ENCODE measurements around the gene CCHCR1. TPM values are rescaled to one million over a fixed set of nuclear protein-coding genes. Genes with fewer than 3 reads are reported as not detected.

The CCHCR1 gene
- total and polyA plus RNA-seq, 2 of the 13 experiments (the other 11 are each of a cell fraction or from before 2014, with no cell fraction given): 14.6 to 28.2 TPM

DNA sequence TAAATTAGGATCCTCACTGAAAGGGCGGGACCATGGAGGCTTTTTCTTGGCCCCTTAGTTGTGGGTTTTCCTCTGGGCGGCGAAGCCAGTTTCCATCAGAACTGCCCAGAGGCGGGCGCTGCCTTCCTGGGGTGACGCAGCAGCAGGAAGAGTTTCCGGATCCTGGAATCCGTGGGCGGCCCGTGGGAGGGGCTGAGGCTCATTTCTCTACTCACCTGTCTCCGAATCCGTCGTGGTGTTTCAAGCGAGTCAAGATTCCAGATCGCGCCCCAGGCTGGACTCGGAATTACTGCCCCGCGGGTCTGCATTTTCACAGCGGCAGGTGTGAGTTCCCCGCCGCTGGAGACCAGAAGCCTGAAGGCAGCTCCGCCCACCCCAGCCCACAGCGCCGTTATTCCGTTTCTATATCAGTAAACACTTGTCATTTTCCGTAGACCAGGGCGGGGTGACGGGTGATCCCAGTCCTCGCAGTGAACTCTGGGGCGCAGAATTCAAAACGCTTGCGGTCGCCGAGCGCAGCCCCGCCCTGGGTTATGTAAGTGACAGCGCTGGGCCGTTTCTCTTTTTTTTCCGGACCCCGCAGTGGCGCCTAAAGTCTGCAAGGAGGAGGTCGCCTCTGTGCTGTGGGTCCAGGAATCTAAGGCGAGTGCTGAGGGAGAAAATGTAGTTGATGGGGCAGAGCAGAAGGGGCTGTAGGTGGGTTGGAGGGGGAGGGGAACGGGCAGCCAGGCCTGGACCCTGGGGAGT is 40.1 kb upstream of the CCHCR1 start (continued):
- TF ChIP-seq TBX2 (CRISPR knock-in tag; IDR thresholded peaks at IDR 0.05; ENCODE audit: borderline replicate concordance): peak; percentile 77; the same call in 1 of the 2 replicates
- TF ChIP-seq, protein P1, sequence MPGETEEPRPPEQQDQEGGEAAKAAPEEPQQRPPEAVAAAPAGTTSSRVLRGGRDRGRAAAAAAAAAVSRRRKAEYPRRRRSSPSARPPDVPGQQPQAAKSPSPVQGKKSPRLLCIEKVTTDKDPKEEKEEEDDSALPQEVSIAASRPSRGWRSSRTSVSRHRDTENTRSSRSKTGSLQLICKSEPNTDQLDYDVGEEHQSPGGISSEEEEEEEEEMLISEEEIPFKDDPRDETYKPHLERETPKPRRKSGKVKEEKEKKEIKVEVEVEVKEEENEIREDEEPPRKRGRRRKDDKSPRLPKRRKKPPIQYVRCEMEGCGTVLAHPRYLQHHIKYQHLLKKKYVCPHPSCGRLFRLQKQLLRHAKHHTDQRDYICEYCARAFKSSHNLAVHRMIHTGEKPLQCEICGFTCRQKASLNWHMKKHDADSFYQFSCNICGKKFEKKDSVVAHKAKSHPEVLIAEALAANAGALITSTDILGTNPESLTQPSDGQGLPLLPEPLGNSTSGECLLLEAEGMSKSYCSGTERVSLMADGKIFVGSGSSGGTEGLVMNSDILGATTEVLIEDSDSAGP (CRISPR knock-in tag; IDR thresholded peaks at IDR 0.05; ENCODE audit: borderline replicate concordance): peak; percentile 40; the same call in 1 of the 2 replicates
- no peak for TF ChIP-seq ZNF251 (CRISPR knock-in tag; IDR thresholded peaks at IDR 0.05)
- peak; percentile 86 for TF ChIP-seq ZNF878 (CRISPR knock-in tag; IDR thresholded peaks at IDR 0.05)
- no peak for TF ChIP-seq ZNF468 (CRISPR knock-in tag; IDR thresholded peaks at IDR 0.05)
- TF ChIP-seq KMT2A (CRISPR knock-in tag; IDR thresholded peaks at IDR 0.05): peak; percentile 62; the same call in 1 of the 2 replicates
- peak; percentile 49; the same call in 1 of the 2 replicates for TF ChIP-seq KLF6 (CRISPR knock-in tag; IDR thresholded peaks at IDR 0.05)
- TF ChIP-seq, protein P2, sequence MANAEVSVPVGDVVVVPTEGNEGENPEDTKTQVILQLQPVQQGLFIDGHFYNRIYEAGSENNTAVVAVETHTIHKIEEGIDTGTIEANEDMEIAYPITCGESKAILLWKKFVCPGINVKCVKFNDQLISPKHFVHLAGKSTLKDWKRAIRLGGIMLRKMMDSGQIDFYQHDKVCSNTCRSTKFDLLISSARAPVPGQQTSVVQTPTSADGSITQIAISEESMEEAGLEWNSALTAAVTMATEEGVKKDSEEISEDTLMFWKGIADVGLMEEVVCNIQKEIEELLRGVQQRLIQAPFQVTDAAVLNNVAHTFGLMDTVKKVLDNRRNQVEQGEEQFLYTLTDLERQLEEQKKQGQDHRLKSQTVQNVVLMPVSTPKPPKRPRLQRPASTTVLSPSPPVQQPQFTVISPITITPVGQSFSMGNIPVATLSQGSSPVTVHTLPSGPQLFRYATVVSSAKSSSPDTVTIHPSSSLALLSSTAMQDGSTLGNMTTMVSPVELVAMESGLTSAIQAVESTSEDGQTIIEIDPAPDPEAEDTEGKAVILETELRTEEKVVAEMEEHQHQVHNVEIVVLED (CRISPR knock-in tag; IDR thresholded peaks at IDR 0.05; ENCODE audit: borderline replicate concordance): peak; percentile 56
- TF ChIP-seq, protein P3, sequence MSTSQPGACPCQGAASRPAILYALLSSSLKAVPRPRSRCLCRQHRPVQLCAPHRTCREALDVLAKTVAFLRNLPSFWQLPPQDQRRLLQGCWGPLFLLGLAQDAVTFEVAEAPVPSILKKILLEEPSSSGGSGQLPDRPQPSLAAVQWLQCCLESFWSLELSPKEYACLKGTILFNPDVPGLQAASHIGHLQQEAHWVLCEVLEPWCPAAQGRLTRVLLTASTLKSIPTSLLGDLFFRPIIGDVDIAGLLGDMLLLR (CRISPR knock-in tag; IDR thresholded peaks at IDR 0.05): no peak
- TF ChIP-seq ARNTL (CRISPR knock-in tag; IDR thresholded peaks at IDR 0.05): no peak; the same call in 1 of the 2 replicates
- TF ChIP-seq ZNF850 (CRISPR knock-in tag; conservative IDR thresholded peaks at IDR 0.05): no peak
- TF ChIP-seq, protein P4, sequence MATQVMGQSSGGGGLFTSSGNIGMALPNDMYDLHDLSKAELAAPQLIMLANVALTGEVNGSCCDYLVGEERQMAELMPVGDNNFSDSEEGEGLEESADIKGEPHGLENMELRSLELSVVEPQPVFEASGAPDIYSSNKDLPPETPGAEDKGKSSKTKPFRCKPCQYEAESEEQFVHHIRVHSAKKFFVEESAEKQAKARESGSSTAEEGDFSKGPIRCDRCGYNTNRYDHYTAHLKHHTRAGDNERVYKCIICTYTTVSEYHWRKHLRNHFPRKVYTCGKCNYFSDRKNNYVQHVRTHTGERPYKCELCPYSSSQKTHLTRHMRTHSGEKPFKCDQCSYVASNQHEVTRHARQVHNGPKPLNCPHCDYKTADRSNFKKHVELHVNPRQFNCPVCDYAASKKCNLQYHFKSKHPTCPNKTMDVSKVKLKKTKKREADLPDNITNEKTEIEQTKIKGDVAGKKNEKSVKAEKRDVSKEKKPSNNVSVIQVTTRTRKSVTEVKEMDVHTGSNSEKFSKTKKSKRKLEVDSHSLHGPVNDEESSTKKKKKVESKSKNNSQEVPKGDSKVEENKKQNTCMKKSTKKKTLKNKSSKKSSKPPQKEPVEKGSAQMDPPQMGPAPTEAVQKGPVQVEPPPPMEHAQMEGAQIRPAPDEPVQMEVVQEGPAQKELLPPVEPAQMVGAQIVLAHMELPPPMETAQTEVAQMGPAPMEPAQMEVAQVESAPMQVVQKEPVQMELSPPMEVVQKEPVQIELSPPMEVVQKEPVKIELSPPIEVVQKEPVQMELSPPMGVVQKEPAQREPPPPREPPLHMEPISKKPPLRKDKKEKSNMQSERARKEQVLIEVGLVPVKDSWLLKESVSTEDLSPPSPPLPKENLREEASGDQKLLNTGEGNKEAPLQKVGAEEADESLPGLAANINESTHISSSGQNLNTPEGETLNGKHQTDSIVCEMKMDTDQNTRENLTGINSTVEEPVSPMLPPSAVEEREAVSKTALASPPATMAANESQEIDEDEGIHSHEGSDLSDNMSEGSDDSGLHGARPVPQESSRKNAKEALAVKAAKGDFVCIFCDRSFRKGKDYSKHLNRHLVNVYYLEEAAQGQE (IDR thresholded peaks at IDR 0.05; ENCODE audit: borderline replicate concordance in 1 of 2, low read depth in 1 of 2, low read length in 2 of 2): no peak; a peak in 1 of 4 replicates
- no peak for TF ChIP-seq ZNF577 (CRISPR knock-in tag; IDR thresholded peaks at IDR 0.05; ENCODE audit: borderline replicate concordance, low read depth)
- TF ChIP-seq, protein P5, sequence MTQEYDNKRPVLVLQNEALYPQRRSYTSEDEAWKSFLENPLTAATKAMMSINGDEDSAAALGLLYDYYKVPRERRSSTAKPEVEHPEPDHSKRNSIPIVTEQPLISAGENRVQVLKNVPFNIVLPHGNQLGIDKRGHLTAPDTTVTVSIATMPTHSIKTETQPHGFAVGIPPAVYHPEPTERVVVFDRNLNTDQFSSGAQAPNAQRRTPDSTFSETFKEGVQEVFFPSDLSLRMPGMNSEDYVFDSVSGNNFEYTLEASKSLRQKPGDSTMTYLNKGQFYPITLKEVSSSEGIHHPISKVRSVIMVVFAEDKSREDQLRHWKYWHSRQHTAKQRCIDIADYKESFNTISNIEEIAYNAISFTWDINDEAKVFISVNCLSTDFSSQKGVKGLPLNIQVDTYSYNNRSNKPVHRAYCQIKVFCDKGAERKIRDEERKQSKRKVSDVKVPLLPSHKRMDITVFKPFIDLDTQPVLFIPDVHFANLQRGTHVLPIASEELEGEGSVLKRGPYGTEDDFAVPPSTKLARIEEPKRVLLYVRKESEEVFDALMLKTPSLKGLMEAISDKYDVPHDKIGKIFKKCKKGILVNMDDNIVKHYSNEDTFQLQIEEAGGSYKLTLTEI (CRISPR knock-in tag; conservative IDR thresholded peaks at IDR 0.05): no peak
- no peak for TF ChIP-seq HNRNPUL1 (IDR thresholded peaks at IDR 0.05; ENCODE audit: low read depth, low read length)
- no peak for TF ChIP-seq TCF7L2 (IDR thresholded peaks at IDR 0.05; ENCODE audit: low read depth, low read length)
- TF ChIP-seq, protein P6, sequence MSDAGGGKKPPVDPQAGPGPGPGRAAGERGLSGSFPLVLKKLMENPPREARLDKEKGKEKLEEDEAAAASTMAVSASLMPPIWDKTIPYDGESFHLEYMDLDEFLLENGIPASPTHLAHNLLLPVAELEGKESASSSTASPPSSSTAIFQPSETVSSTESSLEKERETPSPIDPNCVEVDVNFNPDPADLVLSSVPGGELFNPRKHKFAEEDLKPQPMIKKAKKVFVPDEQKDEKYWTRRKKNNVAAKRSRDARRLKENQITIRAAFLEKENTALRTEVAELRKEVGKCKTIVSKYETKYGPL (CRISPR knock-in tag; IDR thresholded peaks at IDR 0.05): peak; percentile 97
- TF ChIP-seq KDM4B (CRISPR knock-in tag; IDR thresholded peaks at IDR 0.05): no peak

Data from HepG2 (cell line).